ENCODE results near the gene RGSL1.
"Not testable (repeated sequence)": the region's sequence is repeated elsewhere in the genome, so short reads cannot be mapped to it uniquely, and the experiment has no call there.

The RGSL1 gene

GRCh38 chr1:182444497-182444896, 5.4 kb upstream of the RGSL1 start:
- Histone ChIP-seq H3K4me1 (ENCODE audit: control insufficient read depth in 1 of 2, insufficient read depth in 2 of 2, low read length in 2 of 2) (no peaks in the 10 kb centered on the region), H3K9ac (ENCODE audit: low read depth in 1 of 2, low read length in 2 of 2) (no peak overlapping the region), H3K4me3 (ENCODE audit: low read depth in 1 of 2, low read length in 2 of 2) (no peak overlapping the region), H3K27ac (ENCODE audit: low read depth, low read length) (no peak overlapping the region), H3K9me3 (ENCODE audit: control insufficient read depth in 1 of 2, low read length in 2 of 2) (no peaks in the 10 kb centered on the region), H3K27me3 (ENCODE audit: control insufficient read depth in 1 of 2, insufficient read depth in 2 of 2, low read length in 2 of 2) (no peaks in the 10 kb centered on the region), H3K36me3 (ENCODE audit: control insufficient read depth in 1 of 2, insufficient read depth in 2 of 2, low read length in 2 of 2) (no peaks in the 10 kb centered on the region)

GRCh38 chr1:182446033-182446669, 3.8 kb upstream of the RGSL1 start:
- H3K27ac ChIP-seq (ENCODE audit: low read depth, low read length): no peak overlapping the region

GRCh38 chr1:182447124-182447523, 2.8 kb upstream of the RGSL1 start:
- H3K4me3 ChIP-seq (ENCODE audit: low read depth in 1 of 2, low read length in 2 of 2); H3K36me3 ChIP-seq (ENCODE audit: control insufficient read depth in 1 of 2, insufficient read depth in 2 of 2, low read length in 2 of 2); H3K9ac ChIP-seq (ENCODE audit: low read depth in 1 of 2, low read length in 2 of 2); H3K4me1 ChIP-seq (ENCODE audit: control insufficient read depth in 1 of 2, insufficient read depth in 2 of 2, low read length in 2 of 2); H3K9me3 ChIP-seq (ENCODE audit: control insufficient read depth in 1 of 2, low read length in 2 of 2); H3K27me3 ChIP-seq (ENCODE audit: control insufficient read depth in 1 of 2, insufficient read depth in 2 of 2, low read length in 2 of 2); H3K27ac ChIP-seq (ENCODE audit: low read depth, low read length): not testable (repeated sequence)

More at GRCh38 chr1:182446033-182446669, 3.8 kb upstream of the RGSL1 start:
- Histone ChIP-seq H3K36me3 (ENCODE audit: control insufficient read depth in 1 of 2, insufficient read depth in 2 of 2, low read length in 2 of 2) (no peaks in the 10 kb centered on the region), H3K4me3 (ENCODE audit: low read depth in 1 of 2, low read length in 2 of 2) (no peak overlapping the region), H3K9me3 (ENCODE audit: control insufficient read depth in 1 of 2, low read length in 2 of 2) (no peaks in the 10 kb centered on the region), H3K9ac (ENCODE audit: low read depth in 1 of 2, low read length in 2 of 2) (no peak overlapping the region), H3K27me3 (ENCODE audit: control insufficient read depth in 1 of 2, insufficient read depth in 2 of 2, low read length in 2 of 2) (no peaks in the 10 kb centered on the region), H3K4me1 (ENCODE audit: control insufficient read depth in 1 of 2, insufficient read depth in 2 of 2, low read length in 2 of 2) (no peaks in the 10 kb centered on the region)

GRCh38 chr1:182447660-182448059, 2.3 kb upstream of the RGSL1 start:
- H3K4me1 ChIP-seq (ENCODE audit: control insufficient read depth in 1 of 2, insufficient read depth in 2 of 2, low read length in 2 of 2): no peaks in the 10 kb centered on the region
- H3K4me3 ChIP-seq (ENCODE audit: low read depth in 1 of 2, low read length in 2 of 2): no peak overlapping the region
- no peaks in the 10 kb centered on the region for H3K9me3 ChIP-seq (ENCODE audit: control insufficient read depth in 1 of 2, low read length in 2 of 2)
- H3K9ac ChIP-seq (ENCODE audit: low read depth in 1 of 2, low read length in 2 of 2): no peak overlapping the region
- H3K27ac ChIP-seq (ENCODE audit: low read depth, low read length): no peak overlapping the region
- no peaks in the 10 kb centered on the region for H3K27me3 ChIP-seq (ENCODE audit: control insufficient read depth in 1 of 2, insufficient read depth in 2 of 2, low read length in 2 of 2)
- no peaks in the 10 kb centered on the region for H3K36me3 ChIP-seq (ENCODE audit: control insufficient read depth in 1 of 2, insufficient read depth in 2 of 2, low read length in 2 of 2)

- no peaks in the 10 kb centered on the region for H3K9me3 ChIP-seq (ENCODE audit: control insufficient read depth in 1 of 2, low read length in 2 of 2)
- H3K4me1 ChIP-seq (ENCODE audit: control insufficient read depth in 1 of 2, insufficient read depth in 2 of 2, low read length in 2 of 2): no peaks in the 10 kb centered on the region
- H3K27ac ChIP-seq (ENCODE audit: low read depth, low read length): no peak overlapping the region
- H3K27me3 ChIP-seq (ENCODE audit: control insufficient read depth in 1 of 2, insufficient read depth in 2 of 2, low read length in 2 of 2): no peaks in the 10 kb centered on the region
- no peak overlapping the region for H3K4me3 ChIP-seq (ENCODE audit: low read depth in 1 of 2, low read length in 2 of 2)
- no peak overlapping the region for H3K9ac ChIP-seq (ENCODE audit: low read depth in 1 of 2, low read length in 2 of 2)
- no peaks in the 10 kb centered on the region for H3K36me3 ChIP-seq (ENCODE audit: control insufficient read depth in 1 of 2, insufficient read depth in 2 of 2, low read length in 2 of 2)
Measured at GRCh38 chr1:182453631-182454030, 3.7 kb downstream of the RGSL1 start.

- Histone ChIP-seq H3K36me3 (ENCODE audit: control insufficient read depth in 1 of 2, insufficient read depth in 2 of 2, low read length in 2 of 2) (no peaks in the 10 kb centered on the region), H3K9me3 (ENCODE audit: control insufficient read depth in 1 of 2, low read length in 2 of 2) (no peaks in the 10 kb centered on the region), H3K4me3 (ENCODE audit: low read depth in 1 of 2, low read length in 2 of 2) (no peak overlapping the region), H3K9ac (ENCODE audit: low read depth in 1 of 2, low read length in 2 of 2) (no peak overlapping the region), H3K27ac (ENCODE audit: low read depth, low read length) (no peak overlapping the region), H3K4me1 (ENCODE audit: control insufficient read depth in 1 of 2, insufficient read depth in 2 of 2, low read length in 2 of 2) (no peaks in the 10 kb centered on the region), H3K27me3 (ENCODE audit: control insufficient read depth in 1 of 2, insufficient read depth in 2 of 2, low read length in 2 of 2) (no peaks in the 10 kb centered on the region)
Measured at GRCh38 chr1:182457844-182458243, 7.9 kb downstream of the RGSL1 start.

- no peaks in the 10 kb centered on the region for H3K9me3 ChIP-seq (ENCODE audit: control insufficient read depth in 1 of 2, low read length in 2 of 2)
- no peaks in the 10 kb centered on the region for H3K36me3 ChIP-seq (ENCODE audit: control insufficient read depth in 1 of 2, insufficient read depth in 2 of 2, low read length in 2 of 2)
- H3K27ac ChIP-seq (ENCODE audit: low read depth, low read length): no peak overlapping the region
Measured at GRCh38 chr1:182459949-182460348, 10.0 kb downstream of the RGSL1 start.

GRCh38 chr1:182460550-182460951, 10.6 kb downstream of the RGSL1 start:
- no peaks in the 10 kb centered on the region for H3K9me3 ChIP-seq (ENCODE audit: control insufficient read depth in 1 of 2, low read length in 2 of 2)
- H3K27ac ChIP-seq (ENCODE audit: low read depth, low read length): no peak overlapping the region
- H3K36me3 ChIP-seq (ENCODE audit: control insufficient read depth in 1 of 2, insufficient read depth in 2 of 2, low read length in 2 of 2): no peaks in the 10 kb centered on the region
- no peaks in the 10 kb centered on the region for H3K27me3 ChIP-seq (ENCODE audit: control insufficient read depth in 1 of 2, insufficient read depth in 2 of 2, low read length in 2 of 2)
- H3K9ac ChIP-seq (ENCODE audit: low read depth in 1 of 2, low read length in 2 of 2): no peak overlapping the region
- H3K4me3 ChIP-seq (ENCODE audit: low read depth in 1 of 2, low read length in 2 of 2): no peak overlapping the region
- no peaks in the 10 kb centered on the region for H3K4me1 ChIP-seq (ENCODE audit: control insufficient read depth in 1 of 2, insufficient read depth in 2 of 2, low read length in 2 of 2)

More at GRCh38 chr1:182459949-182460348, 10.0 kb downstream of the RGSL1 start:
- Histone ChIP-seq H3K4me3 (ENCODE audit: low read depth in 1 of 2, low read length in 2 of 2) (no peak overlapping the region), H3K4me1 (ENCODE audit: control insufficient read depth in 1 of 2, insufficient read depth in 2 of 2, low read length in 2 of 2) (no peaks in the 10 kb centered on the region), H3K27me3 (ENCODE audit: control insufficient read depth in 1 of 2, insufficient read depth in 2 of 2, low read length in 2 of 2) (no peaks in the 10 kb centered on the region), H3K9ac (ENCODE audit: low read depth in 1 of 2, low read length in 2 of 2) (no peak overlapping the region)

GRCh38 chr1:182473556-182473955, 23.6 kb downstream of the RGSL1 start:
- Histone ChIP-seq H3K4me1 (ENCODE audit: control insufficient read depth in 1 of 2, insufficient read depth in 2 of 2, low read length in 2 of 2) (no peaks in the 10 kb centered on the region), H3K27me3 (ENCODE audit: control insufficient read depth in 1 of 2, insufficient read depth in 2 of 2, low read length in 2 of 2) (peaks cover 3 to 7% of the 10 kb centered on the region in 2 donors), H3K36me3 (ENCODE audit: control insufficient read depth in 1 of 2, insufficient read depth in 2 of 2, low read length in 2 of 2) (no peaks in the 10 kb centered on the region), H3K27ac (ENCODE audit: low read depth, low read length) (no peak overlapping the region), H3K4me3 (ENCODE audit: low read depth in 1 of 2, low read length in 2 of 2) (no peak overlapping the region), H3K9me3 (ENCODE audit: control insufficient read depth in 1 of 2, low read length in 2 of 2) (peaks cover 0 to 1% of the 10 kb centered on the region in 2 donors), H3K9ac (ENCODE audit: low read depth in 1 of 2, low read length in 2 of 2) (no peak overlapping the region)

GRCh38 chr1:182476625-182477024, 26.7 kb downstream of the RGSL1 start:
- H3K4me1 ChIP-seq (ENCODE audit: control insufficient read depth in 1 of 2, insufficient read depth in 2 of 2, low read length in 2 of 2): no peaks in the 10 kb centered on the region
- no peak overlapping the region for H3K9ac ChIP-seq (ENCODE audit: low read depth in 1 of 2, low read length in 2 of 2)
- H3K9me3 ChIP-seq (ENCODE audit: control insufficient read depth in 1 of 2, low read length in 2 of 2): peaks cover 0 to 5% of the 10 kb centered on the region in 2 donors
- no peak overlapping the region for H3K4me3 ChIP-seq (ENCODE audit: low read depth in 1 of 2, low read length in 2 of 2)
- no peak overlapping the region for H3K27ac ChIP-seq (ENCODE audit: low read depth, low read length)
- H3K36me3 ChIP-seq (ENCODE audit: control insufficient read depth in 1 of 2, insufficient read depth in 2 of 2, low read length in 2 of 2): no peaks in the 10 kb centered on the region
- H3K27me3 ChIP-seq (ENCODE audit: control insufficient read depth in 1 of 2, insufficient read depth in 2 of 2, low read length in 2 of 2): peaks cover 3 to 7% of the 10 kb centered on the region in 2 donors
